WTC11 (cell line): ENCODE results near the gene CCL25. TPM values are rescaled to one million over a fixed set of nuclear protein-coding genes. Genes with fewer than 3 reads are reported as not detected.
A peak's percentile ranks its signal among the peaks of the same experiment; 100 is the strongest.

Source experiments
- ATAC-seq: fragments of 200-7000 bp; cut with Tn5 transposase; 2 replicates; pipeline ENCODE4 v1.10.0; 2021; ENCODE audit warnings: mild to moderate bottlenecking, moderate library complexity
- Bru-seq: library from RNA; stranded (reverse); fragments of 400-500 nt; gene quantifications from one replicate; lab custom pipeline; 2021; lab: Mats Ljungman, UMichigan
- CTCF ChIA-PET: fragments of 300-600 bp; sonication (Branson Sonifier 250); formaldehyde crosslinking; loops from one replicate; lab custom pipeline; 2021; ENCODE audit warnings: antibody characterized with exemption; lab: Charles Lee
- POLR2A ChIA-PET: fragments of 350-600 bp; sonication (Branson Sonifier 250); formaldehyde crosslinking; loops from one replicate; lab custom pipeline; 2021; ENCODE audit warnings: antibody characterized with exemption; lab: Charles Lee
- DNase-seq: peaks from one replicate; pipeline ENCODE4 v3.0.0; 2021; ENCODE audit warnings: low spot score
- H3K27ac Mint-ChIP-seq: 2 replicates; pipeline ENCODE4 v1.8.0; 2021; ENCODE audit warnings: mixed read lengths
- H3K27me3 Mint-ChIP-seq: 2 replicates; pipeline ENCODE4 v1.8.0; 2021; ENCODE audit warnings: low read depth, mild to moderate bottlenecking, moderate library complexity, mixed read lengths
- H3K36me3 Mint-ChIP-seq: 2 replicates; pipeline ENCODE4 v1.8.0; 2021; ENCODE audit warnings: mixed read lengths
- H3K4me1 Mint-ChIP-seq: 2 replicates; pipeline ENCODE4 v1.8.0; 2022; ENCODE audit warnings: mixed read lengths
- H3K4me3 Mint-ChIP-seq: 2 replicates; pipeline ENCODE4 v1.8.0; 2021; ENCODE audit warnings: mild to moderate bottlenecking, moderate library complexity, mixed read lengths
- H3K9me3 Mint-ChIP-seq: 2 replicates; pipeline ENCODE4 v1.8.0; 2021; ENCODE audit warnings: mixed read lengths
- ARID4B ChIP-seq: sonication (generic); formaldehyde crosslinking; IDR thresholded peaks from 2 replicates; pipeline ENCODE4 v1.8.0; 2023; ENCODE audit warnings: missing genetic modification reagents, mild to moderate bottlenecking, borderline replicate concordance
- CBFB ChIP-seq: sonication (generic); formaldehyde crosslinking; IDR thresholded peaks from 2 replicates; pipeline ENCODE4 v1.8.1; 2022; ENCODE audit warnings: mild to moderate bottlenecking, low read depth, missing genetic modification reagents
- ESRRA ChIP-seq: sonication (generic); formaldehyde crosslinking; IDR thresholded peaks from 2 replicates; pipeline ENCODE4 v1.8.1; 2022; ENCODE audit warnings: mild to moderate bottlenecking, missing genetic modification reagents, borderline replicate concordance
- FOXJ3 ChIP-seq: sonication (generic); formaldehyde crosslinking; IDR thresholded peaks from 2 replicates; pipeline ENCODE4 v1.9.0; 2021; ENCODE audit warnings: missing genetic modification reagents, mild to moderate bottlenecking, borderline replicate concordance
- FOXK1 ChIP-seq: sonication (generic); formaldehyde crosslinking; IDR thresholded peaks from 2 replicates; pipeline ENCODE4 v1.8.0; 2022; ENCODE audit warnings: mild to moderate bottlenecking, moderate library complexity, missing genetic modification reagents
- IRF2 ChIP-seq: sonication (generic); formaldehyde crosslinking; IDR thresholded peaks from 2 replicates; pipeline ENCODE4 v1.8.0; 2022; ENCODE audit warnings: low read depth, missing genetic modification reagents, borderline replicate concordance
- MYBL2 ChIP-seq: sonication (generic); formaldehyde crosslinking; IDR thresholded peaks from 2 replicates; pipeline ENCODE4 v1.8.1; 2023; ENCODE audit warnings: mild to moderate bottlenecking, moderate library complexity, missing genetic modification reagents
- NFATC4 ChIP-seq: fragments of 250-450 bp; sonication (Bioruptor Pico); IDR thresholded peaks from 2 replicates; pipeline ENCODE4 v1.9.0; 2021; ENCODE audit warnings: mild to moderate bottlenecking
- NFE2L1 ChIP-seq: sonication (generic); formaldehyde crosslinking; IDR thresholded peaks from 2 replicates; pipeline ENCODE4 v1.8.1; 2023; ENCODE audit warnings: missing genetic modification reagents
- NR3C1 ChIP-seq: sonication (generic); formaldehyde crosslinking; conservative IDR thresholded peaks from 2 replicates; pipeline ENCODE4 v1.8.1; 2023; ENCODE audit warnings: low read depth, mild to moderate bottlenecking, missing genetic modification reagents
- OVOL2 ChIP-seq: fragments of 250-450 bp; sonication (Bioruptor Pico); IDR thresholded peaks from 2 replicates; pipeline ENCODE4 v1.9.0; 2021; ENCODE audit warnings: mild to moderate bottlenecking, borderline replicate concordance
- PRRX2 ChIP-seq: fragments of 250-450 bp; sonication (Bioruptor Pico); IDR thresholded peaks from 2 replicates; pipeline ENCODE4 v1.8.0; 2021; ENCODE audit warnings: mild to moderate bottlenecking
- SMAD3 ChIP-seq: sonication (generic); formaldehyde crosslinking; IDR thresholded peaks from 2 replicates; pipeline ENCODE4 v1.8.0; 2022; ENCODE audit warnings: missing genetic modification reagents, mild to moderate bottlenecking, borderline replicate concordance
- SMAD4 ChIP-seq: sonication (generic); formaldehyde crosslinking; IDR thresholded peaks from 2 replicates; pipeline ENCODE4 v1.8.0; 2022; ENCODE audit warnings: mild to moderate bottlenecking, missing genetic modification reagents
- SP1 ChIP-seq: sonication (generic); formaldehyde crosslinking; conservative IDR thresholded peaks from 2 replicates; pipeline ENCODE4 v1.8.1; 2022; ENCODE audit warnings: missing genetic modification reagents
- TP53 ChIP-seq: sonication (generic); formaldehyde crosslinking; IDR thresholded peaks from 2 replicates; pipeline ENCODE4 v1.8.1; 2023; ENCODE audit warnings: mild to moderate bottlenecking, missing genetic modification reagents
- ZBTB21 ChIP-seq: sonication (generic); formaldehyde crosslinking; IDR thresholded peaks from 2 replicates; pipeline ENCODE4 v1.8.1; 2023; ENCODE audit warnings: mild to moderate bottlenecking, missing genetic modification reagents, borderline replicate concordance
- ZBTB43 ChIP-seq: sonication (generic); formaldehyde crosslinking; IDR thresholded peaks from 2 replicates; pipeline ENCODE4 v1.8.1; 2023; ENCODE audit warnings: mild to moderate bottlenecking, missing genetic modification reagents
- ZNF317 ChIP-seq: sonication (generic); formaldehyde crosslinking; IDR thresholded peaks from 2 replicates; pipeline ENCODE4 v1.8.1; 2023; ENCODE audit warnings: low read depth, mild to moderate bottlenecking, moderate library complexity, missing genetic modification reagents, borderline replicate concordance
- long read RNA-seq, 3 experiments: library from RNA in 1 of 3; library from capped mRNA in 1 of 3; library from polyadenylated mRNA in 1 of 3; unstranded in 2 of 3; stranded (forward) in 1 of 3; transcript quantifications; one replicate each; pipeline ENCODE4 v2.0.0, GENCODE V29; 2021
- total RNA-seq: library from RNA; stranded (reverse); gene quantifications from 3 replicates; pipeline ENCODE4 v1.2.3, GENCODE V29; 2021
- TF ChIP-seq, protein P1 (sequence below): fragments of 250-450 bp; sonication (Bioruptor Pico); conservative IDR thresholded peaks from 2 replicates; pipeline ENCODE4 v1.9.0; 2021; ENCODE audit warnings: mild to moderate bottlenecking
- TF ChIP-seq, protein P2 (sequence below): sonication (generic); formaldehyde crosslinking; IDR thresholded peaks from 2 replicates; pipeline ENCODE4 v1.8.0; 2022; ENCODE audit warnings: mild to moderate bottlenecking, missing genetic modification reagents
- TF ChIP-seq, protein P3 (sequence below): fragments of 250-450 bp; sonication (Bioruptor Pico); IDR thresholded peaks from 2 replicates; pipeline ENCODE4 v1.9.0; 2021; ENCODE audit warnings: mild to moderate bottlenecking
- TF ChIP-seq, protein P4 (sequence below): fragments of 250-450 bp; sonication (Bioruptor Pico); IDR thresholded peaks from 2 replicates; pipeline ENCODE4 v1.8.0; 2021; ENCODE audit warnings: mild to moderate bottlenecking

Gene CCL25
- total RNA-seq (0.53 TPM in 1 of 3 replicates, not detected in the others), Bru-seq, nascent RNA (not detected)
- long read RNA-seq, experiment 1, partial matches to known transcripts = 0 of 1 reads
- long read RNA-seq, experiment 1, other reads (novel, unspliced or antisense) = 1 of 1 reads
- long read RNA-seq, experiment 2, partial matches to known transcripts = 0 of 1 reads
- long read RNA-seq, experiment 2, other reads (novel, unspliced or antisense) = 1 of 1 reads
- long read RNA-seq, experiment 3, partial matches to known transcripts = 0 of 1 reads
- long read RNA-seq, experiment 3, other reads (novel, unspliced or antisense) = 1 of 1 reads

GRCh38 chr19:8052464-8052859 lies at the start of gene CCL25:
CCL25 (plus strand) TSS chr19:8052760; CDS start chr19:8053050, 290 bp downstream.
- Mint-ChIP-seq H3K27ac (no peak within 1 kb of the TSS), H3K36me3 (no peaks in the 10 kb centered on the region), H3K4me1 (peaks cover 17% of the 10 kb centered on the region), H3K9me3 (no peaks in the 10 kb centered on the region), H3K27me3 (peaks cover 40% of the 10 kb centered on the region), H3K4me3 (no peak within 1 kb of the TSS)
- ChIA-PET POLR2A (no interaction called here), CTCF (interaction anchor here (0.6 to 2.9 kb wide), 2 partner anchors 50 to 173 kb away, joined by 3 to 22 read pairs; no protein-coding TSS in a partner anchor)
- ATAC-seq = no peak
- no peak for DNase-seq
- TF ChIP-seq, protein P1, sequence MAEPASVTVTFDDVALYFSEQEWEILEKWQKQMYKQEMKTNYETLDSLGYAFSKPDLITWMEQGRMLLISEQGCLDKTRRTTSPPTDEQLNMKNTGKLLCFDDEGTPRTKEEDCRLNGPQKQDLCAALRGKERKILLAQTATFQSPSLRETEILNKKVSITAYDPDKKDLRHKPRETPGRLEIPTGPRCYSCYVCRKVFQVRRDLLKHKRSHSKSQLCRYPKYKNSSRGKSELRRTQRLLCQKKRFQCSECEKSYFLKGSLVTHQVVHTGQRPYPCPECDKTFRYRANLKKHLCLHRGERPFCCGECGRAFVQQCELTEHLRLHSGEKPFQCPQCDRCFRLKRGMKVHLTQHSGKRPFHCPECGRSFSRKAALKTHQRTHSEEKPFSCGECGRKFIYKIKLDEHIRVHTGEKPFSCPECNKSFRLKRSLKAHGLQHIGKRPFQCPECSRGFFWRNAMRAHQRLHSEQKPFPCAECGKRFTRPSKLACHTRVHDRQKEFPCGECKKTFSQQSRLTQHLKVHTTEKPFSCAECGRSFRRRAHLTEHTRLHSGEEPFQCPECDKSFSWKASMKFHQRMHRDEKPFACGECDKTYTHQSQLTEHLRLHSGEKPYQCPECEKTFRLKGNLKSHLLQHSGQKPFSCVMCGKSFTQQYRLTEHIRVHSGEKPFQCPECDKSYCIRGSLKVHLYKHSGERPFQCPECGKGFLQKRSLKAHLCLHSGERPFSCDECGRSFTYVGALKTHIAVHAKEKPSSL = no peak
- TF ChIP-seq SP1 (CRISPR knock-in tag) (no peak), NR3C1 (CRISPR knock-in tag) (no peak), IRF2 (no peak), ZNF317 (CRISPR knock-in tag) (no peak), NFE2L1 (CRISPR knock-in tag) (no peak), CBFB (CRISPR knock-in tag) (no peak), ARID4B (CRISPR knock-in tag) (no peak), ZBTB43 (CRISPR knock-in tag) (no peak), TP53 (CRISPR knock-in tag) (no peak), OVOL2 (CRISPR knock-in tag) (no peak), ZBTB21 (CRISPR knock-in tag) (no peak)

GRCh38 chr19:8004001-8004400 lies 48.6 kb upstream of the CCL25 start:
- ChIA-PET POLR2A (no interaction called here), CTCF (no interaction called here)
- peaks cover 24% of the 10 kb centered on the region for H3K36me3 Mint-ChIP-seq
- H3K27me3 Mint-ChIP-seq = no peaks in the 10 kb centered on the region
- H3K27ac Mint-ChIP-seq = peak overlapping the region; percentile 97
- H3K4me1 Mint-ChIP-seq = peaks cover 31% of the 10 kb centered on the region
- DNase-seq (no peak), ATAC-seq (no peak)
- no peaks in the 10 kb centered on the region for H3K9me3 Mint-ChIP-seq
- H3K4me3 Mint-ChIP-seq = peak overlapping the region; percentile 98
- TF ChIP-seq SMAD4 (CRISPR knock-in tag) (no peak), NFATC4 (no peak), ESRRA (CRISPR knock-in tag) (no peak), MYBL2 (no peak), FOXK1 (CRISPR knock-in tag) (no peak), FOXJ3 (CRISPR knock-in tag) (no peak), PRRX2 (CRISPR knock-in tag) (no peak), SMAD3 (no peak)
- TF ChIP-seq, protein P2, sequence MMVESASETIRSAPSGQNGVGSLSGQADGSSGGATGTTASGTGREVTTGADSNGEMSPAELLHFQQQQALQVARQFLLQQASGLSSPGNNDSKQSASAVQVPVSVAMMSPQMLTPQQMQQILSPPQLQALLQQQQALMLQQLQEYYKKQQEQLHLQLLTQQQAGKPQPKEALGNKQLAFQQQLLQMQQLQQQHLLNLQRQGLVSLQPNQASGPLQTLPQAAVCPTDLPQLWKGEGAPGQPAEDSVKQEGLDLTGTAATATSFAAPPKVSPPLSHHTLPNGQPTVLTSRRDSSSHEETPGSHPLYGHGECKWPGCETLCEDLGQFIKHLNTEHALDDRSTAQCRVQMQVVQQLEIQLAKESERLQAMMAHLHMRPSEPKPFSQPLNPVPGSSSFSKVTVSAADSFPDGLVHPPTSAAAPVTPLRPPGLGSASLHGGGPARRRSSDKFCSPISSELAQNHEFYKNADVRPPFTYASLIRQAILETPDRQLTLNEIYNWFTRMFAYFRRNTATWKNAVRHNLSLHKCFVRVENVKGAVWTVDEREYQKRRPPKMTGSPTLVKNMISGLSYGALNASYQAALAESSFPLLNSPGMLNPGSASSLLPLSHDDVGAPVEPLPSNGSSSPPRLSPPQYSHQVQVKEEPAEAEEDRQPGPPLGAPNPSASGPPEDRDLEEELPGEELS (CRISPR knock-in tag) = no peak
- TF ChIP-seq, protein P3, sequence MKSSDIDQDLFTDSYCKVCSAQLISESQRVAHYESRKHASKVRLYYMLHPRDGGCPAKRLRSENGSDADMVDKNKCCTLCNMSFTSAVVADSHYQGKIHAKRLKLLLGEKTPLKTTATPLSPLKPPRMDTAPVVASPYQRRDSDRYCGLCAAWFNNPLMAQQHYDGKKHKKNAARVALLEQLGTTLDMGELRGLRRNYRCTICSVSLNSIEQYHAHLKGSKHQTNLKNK (CRISPR knock-in tag) = no peak
- TF ChIP-seq, protein P4, sequence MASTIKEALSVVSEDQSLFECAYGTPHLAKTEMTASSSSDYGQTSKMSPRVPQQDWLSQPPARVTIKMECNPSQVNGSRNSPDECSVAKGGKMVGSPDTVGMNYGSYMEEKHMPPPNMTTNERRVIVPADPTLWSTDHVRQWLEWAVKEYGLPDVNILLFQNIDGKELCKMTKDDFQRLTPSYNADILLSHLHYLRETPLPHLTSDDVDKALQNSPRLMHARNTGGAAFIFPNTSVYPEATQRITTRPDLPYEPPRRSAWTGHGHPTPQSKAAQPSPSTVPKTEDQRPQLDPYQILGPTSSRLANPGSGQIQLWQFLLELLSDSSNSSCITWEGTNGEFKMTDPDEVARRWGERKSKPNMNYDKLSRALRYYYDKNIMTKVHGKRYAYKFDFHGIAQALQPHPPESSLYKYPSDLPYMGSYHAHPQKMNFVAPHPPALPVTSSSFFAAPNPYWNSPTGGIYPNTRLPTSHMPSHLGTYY (CRISPR knock-in tag) = no peak
